Right lobe of liver (tissue), 4 donors: ENCODE measurements around the gene MTMR4.

Source experiments
- POLR2A ChIP-seq: fragments of 450-650 bp; IDR thresholded peaks from one replicate; pipeline ENCODE4 v1.6.1; 2017; ENCODE audit warnings: antibody characterized with exemption, mild to moderate bottlenecking
- TF ChIP-seq, protein P1 (sequence below), 4 donors: fragments of 200-600 bp in 3 of 4; fragments of 450-650 bp in 1 of 4; IDR thresholded peaks; one replicate each; pipeline versions ENCODE4 v1.5.1 to v1.8.0; 2016 to 2022; ENCODE audit warnings: antibody characterized with exemption in 4 of 4, mild to moderate bottlenecking in 2 of 4
- donor health status: DM: no; HTN: no; CAD: no.
- donor health status: DM: no; HTN: no; CAD: no.
- donor health status: DM: no; HTN: yes; CAD: no.

DNA sequence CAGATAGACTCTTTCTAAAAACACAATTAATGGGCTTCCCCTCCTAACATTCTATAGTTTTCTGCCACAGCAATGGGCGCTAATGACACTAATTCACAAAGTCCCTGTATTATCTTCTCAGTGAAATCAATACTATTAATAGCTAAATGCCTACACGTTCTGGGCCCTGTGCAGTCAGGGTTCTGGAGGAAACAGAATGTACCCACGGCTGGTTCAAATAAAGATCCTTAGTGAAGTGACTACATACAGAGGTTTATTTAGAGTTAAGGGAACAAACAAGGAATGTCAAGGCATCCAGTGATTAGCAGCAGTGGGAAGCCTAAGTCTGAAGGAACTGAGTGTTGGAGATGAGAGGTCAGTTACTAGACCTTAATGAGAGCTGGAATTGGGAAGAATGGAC, 43.5 kb upstream of the MTMR4 start:
- TF ChIP-seq, protein P1, sequence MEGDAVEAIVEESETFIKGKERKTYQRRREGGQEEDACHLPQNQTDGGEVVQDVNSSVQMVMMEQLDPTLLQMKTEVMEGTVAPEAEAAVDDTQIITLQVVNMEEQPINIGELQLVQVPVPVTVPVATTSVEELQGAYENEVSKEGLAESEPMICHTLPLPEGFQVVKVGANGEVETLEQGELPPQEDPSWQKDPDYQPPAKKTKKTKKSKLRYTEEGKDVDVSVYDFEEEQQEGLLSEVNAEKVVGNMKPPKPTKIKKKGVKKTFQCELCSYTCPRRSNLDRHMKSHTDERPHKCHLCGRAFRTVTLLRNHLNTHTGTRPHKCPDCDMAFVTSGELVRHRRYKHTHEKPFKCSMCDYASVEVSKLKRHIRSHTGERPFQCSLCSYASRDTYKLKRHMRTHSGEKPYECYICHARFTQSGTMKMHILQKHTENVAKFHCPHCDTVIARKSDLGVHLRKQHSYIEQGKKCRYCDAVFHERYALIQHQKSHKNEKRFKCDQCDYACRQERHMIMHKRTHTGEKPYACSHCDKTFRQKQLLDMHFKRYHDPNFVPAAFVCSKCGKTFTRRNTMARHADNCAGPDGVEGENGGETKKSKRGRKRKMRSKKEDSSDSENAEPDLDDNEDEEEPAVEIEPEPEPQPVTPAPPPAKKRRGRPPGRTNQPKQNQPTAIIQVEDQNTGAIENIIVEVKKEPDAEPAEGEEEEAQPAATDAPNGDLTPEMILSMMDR (IDR thresholded peaks at IDR 0.05): no peak
- no peak for TF ChIP-seq POLR2A
